Activated CD4-positive, alpha-beta T cell treated with anti-CD3 and anti-CD28 coated beads, Interleukin-2, amount 50 U/mL, for 16 hours (primary cell): ENCODE results near the gene LANCL2.
"Not testable (repeated sequence)": the region's sequence is repeated elsewhere in the genome, so short reads cannot be mapped to it uniquely, and the experiment has no call there.

ENCODE experiments used
- DNase-seq: peaks from one replicate; pipeline ENCODE4 v3.0.0-alpha.2; 2020

Gene LANCL2, protein sequence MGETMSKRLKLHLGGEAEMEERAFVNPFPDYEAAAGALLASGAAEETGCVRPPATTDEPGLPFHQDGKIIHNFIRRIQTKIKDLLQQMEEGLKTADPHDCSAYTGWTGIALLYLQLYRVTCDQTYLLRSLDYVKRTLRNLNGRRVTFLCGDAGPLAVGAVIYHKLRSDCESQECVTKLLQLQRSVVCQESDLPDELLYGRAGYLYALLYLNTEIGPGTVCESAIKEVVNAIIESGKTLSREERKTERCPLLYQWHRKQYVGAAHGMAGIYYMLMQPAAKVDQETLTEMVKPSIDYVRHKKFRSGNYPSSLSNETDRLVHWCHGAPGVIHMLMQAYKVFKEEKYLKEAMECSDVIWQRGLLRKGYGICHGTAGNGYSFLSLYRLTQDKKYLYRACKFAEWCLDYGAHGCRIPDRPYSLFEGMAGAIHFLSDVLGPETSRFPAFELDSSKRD

DNA sequence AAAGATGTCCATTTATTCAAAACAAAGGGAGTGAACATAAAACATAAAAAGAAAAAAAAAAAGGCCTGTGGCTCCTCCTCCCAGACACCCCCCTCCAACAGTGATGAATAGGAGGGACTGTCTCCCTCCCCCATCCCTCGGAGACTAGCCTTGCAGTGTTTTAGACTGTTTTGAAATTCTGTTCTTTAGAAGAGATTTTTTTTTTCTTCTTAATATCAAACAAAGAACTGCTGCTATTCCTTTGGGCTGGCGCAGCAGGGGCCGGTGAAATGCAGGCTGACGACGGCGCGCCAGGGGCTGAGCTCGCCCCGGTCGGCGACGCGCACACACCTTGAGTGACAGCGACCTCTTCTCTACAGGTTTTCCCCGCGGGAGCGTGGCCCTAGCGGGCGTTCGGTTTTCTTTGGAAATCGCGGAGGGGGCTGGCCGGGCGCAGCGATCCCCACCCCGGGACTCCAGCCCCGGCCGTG, at the start of gene LANCL2:
TSS of gene LANCL2 (plus strand) at position 133 of the 470 bp plus-strand sequence. CDS start 689 bp downstream, outside the sequence.
- DNase-seq, result no peak

DNA sequence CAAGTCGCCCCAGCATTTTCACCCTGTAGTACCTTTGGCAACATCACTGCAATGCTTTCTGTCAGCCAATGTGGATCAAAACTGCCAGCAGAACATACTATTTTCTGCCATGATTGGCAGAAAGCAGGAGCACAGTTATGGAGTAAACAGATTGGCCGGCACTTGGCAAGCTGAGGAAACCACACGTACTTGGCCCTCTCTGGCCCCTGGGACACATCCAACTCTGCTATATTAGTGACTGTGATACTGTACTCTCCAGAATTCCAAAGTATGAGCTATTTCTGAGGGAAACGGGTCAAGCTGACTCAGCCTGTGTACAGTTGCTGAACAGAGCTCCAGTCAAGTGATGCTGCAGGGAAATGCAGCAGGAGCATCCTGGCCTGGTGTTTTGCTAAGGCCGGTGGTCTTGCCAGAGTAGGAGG, 39.8 kb upstream of the LANCL2 start:
- no peak for DNase-seq

DNA sequence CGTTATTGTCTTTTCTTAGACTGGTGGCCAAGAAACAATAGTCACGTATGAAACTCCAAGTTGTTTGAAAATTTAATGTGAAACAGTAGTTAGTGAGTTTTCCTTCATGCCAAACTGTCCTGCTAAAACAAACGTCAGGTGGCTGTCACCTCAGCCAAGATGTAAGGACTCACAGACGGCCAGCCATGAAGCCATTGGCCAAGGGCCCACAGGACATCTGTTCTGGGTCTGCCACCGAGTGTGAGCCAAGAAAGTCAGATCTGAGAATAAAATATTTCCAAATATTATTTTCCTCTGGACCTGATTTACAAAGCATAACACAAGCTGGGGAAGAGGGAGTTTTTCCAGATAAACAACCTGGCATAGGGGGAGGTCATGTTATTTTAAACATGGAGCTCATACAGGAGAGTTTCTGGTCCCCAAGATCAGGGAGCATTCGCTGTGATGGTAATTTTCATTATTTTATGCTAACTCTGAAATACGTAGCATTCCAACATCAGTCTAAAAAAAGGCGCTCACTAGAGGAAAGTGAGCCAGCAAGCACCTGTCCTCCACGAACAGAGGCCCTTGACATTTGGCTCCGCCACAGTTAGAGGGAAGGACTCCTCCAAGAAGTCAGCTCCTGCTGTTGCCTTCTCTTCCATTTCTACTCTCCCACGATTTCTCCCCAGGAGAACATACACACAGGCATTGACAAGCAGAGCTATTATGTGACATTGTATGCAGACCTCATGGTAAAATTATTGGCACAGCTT, 38.9 kb upstream of the LANCL2 start:
- DNase-seq, result no peak

DNA sequence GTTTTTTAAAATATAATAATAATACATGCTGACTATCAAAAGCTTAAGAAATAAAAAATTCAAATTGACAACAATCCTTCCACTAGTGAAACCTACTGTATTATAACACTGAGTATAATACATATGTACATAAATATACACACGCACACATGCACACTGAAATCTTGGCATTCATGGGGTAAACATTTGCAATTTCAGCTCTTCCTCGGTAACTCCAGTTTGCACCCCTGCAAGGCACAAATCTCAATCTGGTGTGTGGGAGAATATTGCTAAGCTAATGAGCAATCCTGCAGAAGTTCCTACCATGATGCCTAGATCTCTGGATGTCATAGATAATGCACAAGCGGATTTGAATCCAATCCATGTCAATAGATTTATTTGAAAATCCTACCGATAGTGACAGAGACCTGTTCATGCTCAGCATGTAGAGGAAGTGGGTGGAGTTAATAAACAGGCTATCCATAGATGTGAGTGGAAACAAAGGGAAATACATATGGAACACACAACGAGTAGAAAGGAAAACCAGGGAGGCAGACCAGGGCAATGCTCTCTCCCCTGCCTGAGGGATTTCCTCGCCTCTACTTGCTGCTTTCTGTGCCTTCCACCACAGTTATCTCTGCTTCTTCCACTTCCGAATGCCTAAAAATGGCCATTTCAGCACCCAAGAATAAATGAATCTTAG, 38.1 kb upstream of the LANCL2 start:
- no peak for DNase-seq

DNA sequence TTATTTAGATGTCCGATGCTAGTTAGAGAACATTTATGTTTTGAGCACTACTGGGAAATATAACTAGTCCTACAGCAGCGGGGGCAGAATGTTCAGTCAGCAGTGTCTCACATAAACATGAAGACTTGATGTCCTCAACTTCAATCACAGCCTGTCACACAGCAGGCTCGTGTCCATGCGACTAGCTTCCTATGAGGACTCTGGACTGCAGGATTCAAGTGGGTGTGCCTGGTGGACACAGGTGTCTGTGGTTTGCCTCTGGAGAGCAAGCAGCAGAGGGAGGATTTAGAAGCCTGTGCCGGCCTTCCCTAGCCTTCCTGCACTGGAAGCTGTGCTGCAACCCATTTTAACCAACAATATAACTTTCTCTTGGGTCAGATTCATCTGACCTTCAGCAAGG, 30.0 kb upstream of the LANCL2 start:
- no peak for DNase-seq

DNA sequence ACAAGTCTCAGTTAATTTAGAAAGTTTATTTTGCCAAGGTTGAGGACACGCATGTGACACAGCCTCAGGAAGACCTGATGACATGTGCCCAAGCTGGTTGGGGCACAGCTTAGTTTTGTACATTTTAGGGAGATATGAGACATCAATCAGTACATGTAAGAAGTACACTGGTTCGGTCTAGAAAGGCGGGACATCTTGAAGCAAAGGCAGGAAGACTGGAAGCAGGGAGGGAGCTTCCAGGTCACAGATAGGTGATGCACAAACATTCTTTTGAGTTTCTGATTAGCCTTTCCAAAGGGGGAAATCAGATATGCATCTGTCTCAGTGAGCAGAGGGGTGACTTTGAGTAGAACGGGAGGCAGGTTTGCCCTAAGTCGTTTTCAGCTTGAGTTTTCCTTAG, 29.4 kb upstream of the LANCL2 start:
- DNase-seq, result no peak

DNA sequence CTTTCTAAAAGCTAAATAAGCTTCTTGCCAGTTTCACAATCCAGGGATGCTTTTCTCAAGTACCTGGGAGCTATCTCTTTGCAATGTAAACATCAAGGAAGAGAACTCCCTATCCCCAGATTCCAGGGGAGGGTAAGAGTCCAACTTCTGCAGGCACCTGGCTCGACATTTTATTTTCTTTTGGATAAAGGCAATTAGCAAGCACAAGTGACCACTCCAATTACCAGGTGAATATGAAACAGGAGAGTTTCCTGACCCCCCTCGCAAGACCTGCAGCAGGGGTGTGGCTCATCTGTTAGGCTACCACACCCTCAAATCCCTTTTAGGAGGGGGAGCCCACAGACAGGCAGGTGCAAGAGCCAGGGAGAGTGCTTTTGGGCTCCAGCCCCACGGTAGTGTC, 28.6 kb upstream of the LANCL2 start:
- no peak for DNase-seq

DNA sequence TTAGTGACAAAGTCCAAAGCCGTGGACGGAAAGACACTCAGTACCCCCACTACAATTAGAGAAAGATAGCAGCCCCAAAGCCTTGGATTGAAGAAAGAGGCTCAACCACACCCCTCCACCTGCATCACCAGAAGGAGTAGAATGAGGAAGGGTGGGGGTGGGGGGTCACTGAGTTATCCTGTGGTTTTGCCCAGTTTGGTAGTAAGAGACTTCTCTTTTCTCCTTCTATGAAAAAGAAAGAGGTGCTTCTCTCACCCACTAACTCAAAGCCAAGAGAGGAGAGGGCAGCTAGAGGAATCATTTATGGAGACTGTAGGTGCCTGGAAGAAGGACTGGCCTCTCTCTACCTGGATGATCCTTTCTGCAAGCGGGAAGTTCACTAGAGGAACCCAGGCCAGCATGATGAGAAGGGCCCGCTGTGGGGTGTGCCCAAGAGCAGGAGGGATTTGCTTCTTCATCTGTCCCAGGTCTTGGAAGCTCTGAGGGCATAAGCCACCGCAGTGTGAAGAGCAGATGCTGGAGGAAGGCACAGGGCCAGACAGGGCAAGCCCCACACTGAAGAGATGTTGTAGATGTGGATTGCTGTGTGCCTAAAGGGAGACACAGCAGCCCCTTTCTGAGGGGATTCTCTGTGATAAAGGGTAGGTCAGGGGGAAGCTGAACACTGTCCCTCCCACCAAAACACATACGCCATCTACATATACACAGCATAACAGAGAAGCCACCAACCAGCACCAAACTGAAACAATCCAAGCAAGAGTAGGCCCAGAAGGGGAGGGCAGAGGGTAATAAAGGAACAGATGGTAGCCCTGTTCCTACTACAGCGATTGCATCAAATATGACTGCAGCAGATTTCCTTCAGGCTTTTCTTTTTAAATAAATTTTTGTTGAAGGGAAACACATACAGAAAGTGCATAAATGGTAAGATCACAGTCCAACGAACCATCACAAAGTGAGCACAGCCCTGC, 25.8 kb upstream of the LANCL2 start:
- DNase-seq, result no peak

DNA sequence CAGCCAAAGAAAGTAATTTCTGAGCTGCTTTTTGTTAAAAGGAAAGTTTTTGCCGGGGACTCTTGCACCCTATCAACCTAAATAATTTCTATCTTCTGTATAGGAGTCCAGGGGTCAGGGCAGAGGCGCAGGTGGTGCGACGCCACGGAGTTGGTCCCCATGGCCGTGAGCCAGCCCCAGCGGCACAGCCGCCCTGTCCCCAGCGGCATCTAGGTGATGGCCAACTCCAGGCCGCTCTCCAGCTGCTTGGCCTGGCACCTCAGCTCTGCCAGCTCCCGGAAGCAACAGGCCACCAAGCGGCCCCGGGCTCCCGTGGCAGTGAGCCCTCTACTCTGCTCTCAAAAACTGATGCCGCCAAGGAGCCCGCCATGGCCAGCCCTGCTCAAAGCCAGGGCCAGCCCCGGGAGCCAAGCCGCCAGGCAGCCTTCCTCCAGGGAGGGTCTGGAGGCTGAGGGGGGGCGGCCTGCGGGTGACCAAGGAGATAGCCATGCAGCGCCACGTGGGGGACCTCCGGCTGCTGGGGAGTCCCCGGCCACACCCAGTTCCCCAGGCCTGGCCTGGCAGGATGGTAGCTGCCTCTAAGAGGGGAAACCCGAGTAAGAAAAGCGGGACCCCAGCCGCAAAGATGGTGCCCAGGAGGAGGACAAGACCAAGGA, 22.8 kb upstream of the LANCL2 start:
- DNase-seq, result no peak

DNA sequence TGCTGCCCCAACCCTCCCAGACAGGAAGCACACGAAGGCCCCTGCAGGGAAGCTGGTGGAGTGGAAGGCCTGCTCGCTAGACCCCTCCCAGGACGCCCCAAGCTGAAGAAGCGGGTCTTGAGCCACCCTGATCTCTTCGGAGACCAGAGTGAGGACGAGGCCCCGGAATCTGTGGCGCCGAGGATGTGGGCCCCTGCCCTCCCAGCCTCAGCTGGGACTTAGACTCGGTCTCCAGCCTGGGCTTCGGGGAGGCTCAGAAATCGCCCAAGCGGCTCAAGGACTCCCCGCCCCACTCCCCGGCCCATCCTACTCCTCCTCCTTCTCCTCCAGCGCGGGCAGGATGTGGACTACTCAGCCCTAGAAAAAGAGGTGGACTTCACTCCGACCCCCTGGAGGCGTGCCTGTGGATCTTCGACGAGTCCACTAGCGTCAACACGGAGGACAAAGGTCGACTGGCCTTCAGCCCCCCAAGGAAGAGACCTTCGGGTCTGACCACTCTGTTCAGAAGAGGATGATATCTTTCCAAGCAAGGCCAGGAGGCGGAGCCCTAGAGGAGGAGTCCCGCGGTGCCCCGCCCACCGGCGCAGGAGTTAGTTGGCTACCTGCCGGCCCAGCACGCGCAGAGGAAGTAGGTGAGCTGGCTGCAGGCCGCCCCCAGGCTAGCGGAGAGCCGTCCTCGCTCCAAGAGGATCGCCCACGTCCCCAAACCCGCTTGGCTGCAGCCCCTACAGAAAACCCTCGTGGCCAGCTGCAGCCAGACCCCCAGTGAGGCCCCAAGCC, 21.9 kb upstream of the LANCL2 start:
- DNase-seq, result no peak

DNA sequence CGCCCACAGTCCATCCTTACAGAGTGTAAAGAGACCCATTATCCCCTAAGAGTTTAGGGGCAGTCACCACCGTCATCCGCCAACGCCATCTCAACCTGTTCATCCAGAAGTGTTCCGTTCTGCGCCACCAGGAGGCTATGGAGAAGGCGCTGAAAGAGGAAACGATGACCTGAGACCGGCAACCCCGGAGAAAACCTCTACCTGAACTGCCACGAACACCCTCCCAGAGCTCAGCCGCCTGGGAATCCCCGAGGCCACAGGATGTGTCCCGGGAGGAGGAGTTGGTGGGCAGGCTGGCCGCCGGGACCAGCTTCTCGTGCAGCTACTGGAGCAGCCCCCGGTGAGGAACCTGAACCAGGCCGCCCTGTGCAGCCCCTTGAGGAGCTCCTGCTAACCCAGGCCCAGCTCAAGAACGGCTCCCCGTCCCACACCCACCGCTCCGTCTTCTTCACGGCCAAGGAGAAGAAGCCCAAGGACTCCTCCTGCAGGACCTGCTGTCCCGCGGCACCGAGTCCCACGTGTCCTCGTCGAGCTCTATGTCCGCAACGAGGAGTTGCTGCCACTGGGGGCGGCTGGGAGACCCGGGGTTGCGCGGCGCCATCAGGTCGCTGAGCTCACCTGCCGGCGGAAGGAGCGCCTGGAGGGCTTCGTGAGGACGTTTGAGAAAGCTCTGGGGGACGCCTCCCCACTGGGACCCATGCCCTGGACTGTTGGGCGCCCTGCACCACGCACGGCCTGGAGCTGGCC, 21.1 kb upstream of the LANCL2 start:
- DNase-seq, result no peak

DNA sequence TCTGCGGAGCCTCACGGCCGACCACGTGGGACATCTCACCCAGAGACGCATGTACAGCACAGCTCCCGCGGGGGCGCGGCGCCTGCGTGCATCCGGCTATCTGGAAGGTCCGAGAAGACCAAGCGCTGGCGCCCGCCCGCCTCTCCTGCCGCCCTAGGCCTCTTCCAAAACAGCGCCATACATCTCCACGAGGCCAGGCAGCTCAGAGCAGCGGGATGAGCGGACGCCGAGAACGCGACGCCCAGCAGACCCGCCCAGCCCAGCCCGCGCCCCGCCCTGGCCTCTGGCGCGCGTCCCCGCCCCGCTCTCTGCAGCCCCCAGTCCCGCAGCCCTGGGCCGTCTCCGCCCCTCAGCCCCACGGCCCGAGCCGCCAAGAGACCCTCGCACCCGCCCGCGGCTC, 20.3 kb upstream of the LANCL2 start:
- no peak for DNase-seq

DNA sequence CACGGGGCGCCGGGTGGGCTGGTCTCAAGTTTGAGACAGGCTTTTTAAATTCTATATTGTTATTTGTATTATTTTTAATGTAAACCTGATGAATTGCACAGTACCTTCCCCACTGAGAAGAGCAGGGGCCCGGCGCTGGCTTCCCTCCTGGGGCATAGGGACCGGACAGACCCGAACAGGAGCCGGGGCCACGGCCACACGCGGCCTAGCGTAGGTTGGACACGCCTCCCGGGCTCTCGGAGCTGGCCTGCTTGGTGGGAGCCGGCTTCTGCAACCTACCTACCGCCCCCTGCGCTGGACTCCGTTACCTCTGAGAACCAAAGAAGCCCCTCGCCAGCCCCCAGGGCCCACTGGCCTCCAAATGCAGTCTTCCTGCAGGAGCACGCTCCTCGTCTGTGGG, 19.8 kb upstream of the LANCL2 start:
- no peak for DNase-seq

DNA sequence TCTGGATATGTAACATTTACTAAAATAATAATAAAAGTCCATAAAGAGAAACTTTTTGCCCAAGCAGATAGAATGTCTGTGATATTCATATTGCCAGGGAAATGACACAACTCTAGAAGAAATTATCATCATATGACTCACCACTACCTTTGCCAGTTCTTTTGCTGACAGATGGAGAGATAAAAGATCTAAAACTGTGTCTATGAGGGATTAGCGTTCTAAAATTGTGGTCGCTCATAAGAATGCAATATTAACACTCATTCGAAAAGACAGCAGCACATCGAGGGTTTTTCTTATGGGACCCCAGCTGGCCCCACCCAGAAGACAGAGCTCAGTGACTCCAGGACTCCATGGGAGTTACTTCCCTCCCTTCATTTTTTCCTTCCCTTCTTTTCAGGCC, 16.6 kb upstream of the LANCL2 start:
- peak; percentile 80 for DNase-seq

DNA sequence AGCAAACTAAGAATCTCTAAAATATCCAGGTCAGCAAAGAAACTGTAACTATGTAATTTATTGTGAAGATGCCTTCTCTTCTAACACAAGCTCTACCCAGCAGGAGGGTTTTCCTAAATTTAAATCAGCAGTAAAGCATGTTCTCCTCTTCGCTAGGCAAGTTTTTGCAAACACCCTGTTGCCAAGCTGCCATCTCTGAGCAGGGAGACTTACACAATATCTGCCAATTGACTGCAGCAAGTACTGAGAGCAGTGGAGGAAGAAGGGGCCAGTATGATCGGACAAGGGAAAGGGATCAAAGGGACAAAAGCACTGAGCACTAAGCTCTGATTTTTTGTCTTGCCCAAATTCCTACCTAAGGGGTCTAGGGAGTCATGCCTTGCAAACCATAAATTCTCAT, 16.0 kb upstream of the LANCL2 start:
- DNase-seq, result peak; percentile 8

DNA sequence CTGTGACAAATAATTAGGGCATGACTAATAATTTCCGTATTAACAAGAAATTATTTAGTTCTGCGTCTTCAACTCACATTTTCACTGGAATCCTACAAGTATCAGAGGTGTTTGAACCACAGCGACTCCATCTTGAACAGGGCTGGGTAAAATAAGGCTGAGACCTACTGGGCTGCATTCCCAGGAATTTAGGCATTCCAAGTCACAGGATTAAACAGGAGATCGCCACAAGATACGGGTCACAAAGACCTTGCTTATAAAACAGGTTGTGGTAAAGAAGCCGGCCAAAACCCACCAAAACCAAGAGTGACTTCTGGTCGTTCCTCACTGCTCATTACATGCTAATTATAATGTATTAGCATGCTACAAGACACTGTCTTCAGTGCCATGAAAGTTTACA, 14.9 kb upstream of the LANCL2 start:
- DNase-seq, result no peak

DNA sequence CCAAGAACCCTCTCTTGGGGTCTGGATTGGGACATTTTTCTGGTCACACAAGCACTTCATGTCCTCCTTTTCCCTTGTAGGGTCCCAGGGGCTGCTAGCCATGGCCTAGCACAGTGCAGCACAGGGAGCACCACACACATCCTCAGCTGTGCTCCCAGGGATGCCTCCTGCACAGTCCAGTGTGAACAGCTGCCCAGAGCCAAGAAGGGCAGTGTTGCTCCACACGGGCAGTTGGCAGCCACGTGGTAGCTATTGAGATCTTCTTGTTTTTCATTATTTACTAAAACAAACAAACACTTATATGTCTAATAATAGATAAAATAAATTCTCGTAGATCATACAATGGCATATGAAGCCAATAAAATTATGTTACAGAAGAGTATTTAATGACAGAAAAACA, 13.9 kb upstream of the LANCL2 start:
- no peak for DNase-seq

DNA sequence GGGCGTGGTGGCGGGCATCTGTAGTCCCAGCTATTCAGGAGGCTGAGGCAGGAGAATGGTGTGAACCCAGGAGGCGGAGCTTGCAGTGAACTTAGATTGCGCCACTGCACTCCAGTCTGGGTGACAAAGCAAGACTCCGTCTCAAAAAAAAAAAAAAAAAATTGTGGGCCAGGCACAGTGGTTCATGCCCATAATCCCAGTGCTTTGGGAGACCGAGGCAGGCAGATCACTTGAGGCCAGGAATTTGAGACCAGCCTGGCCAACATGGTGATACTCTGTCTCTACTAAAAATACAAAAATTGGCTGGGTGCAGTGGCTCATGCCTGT, 12.2 kb upstream of the LANCL2 start:
- DNase-seq, result not testable (repeated sequence)

DNA sequence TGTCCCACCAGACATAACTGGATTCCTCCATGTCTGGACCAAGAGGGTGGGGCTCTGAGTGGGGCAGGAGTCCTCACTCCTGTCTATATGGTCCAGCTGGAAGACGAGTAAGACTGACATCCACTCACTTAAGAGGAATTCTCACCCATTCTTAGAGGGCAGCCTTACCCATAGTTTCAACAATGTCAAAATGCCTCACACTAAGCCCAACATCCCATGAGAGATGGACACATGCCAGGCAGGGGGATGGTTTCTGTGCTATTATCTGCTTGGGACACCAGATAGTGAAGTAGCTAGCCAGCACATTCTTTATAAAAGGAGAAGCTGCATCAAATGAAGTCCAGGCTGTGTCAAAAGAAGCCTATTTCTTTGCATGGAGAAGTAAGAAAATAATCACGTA, 4.7 kb upstream of the LANCL2 start:
- DNase-seq, result no peak

DNA sequence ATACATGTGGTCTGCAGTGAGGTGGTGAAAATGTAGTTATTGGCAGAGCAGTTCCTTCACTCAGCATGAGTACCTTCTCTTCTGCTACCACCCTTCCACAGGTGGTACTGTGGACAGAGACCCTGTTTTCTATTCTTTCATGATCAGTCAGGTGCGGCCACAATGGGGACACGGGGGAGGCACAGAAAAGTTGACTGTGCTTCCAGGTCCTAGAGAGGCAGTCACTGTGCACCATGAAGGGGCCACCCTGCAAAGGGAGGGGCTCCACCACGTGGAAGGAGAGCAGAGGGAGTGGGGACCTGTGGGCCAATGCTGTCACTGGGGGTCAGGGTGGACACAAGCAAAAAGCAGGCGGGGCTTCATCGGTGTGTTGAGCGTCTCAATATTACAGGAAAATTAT, 3.6 kb upstream of the LANCL2 start:
- no peak for DNase-seq
